H1 (cell line): ENCODE data around the gene SMOC2. TPM values are rescaled to one million over a fixed set of nuclear protein-coding genes. Genes with fewer than 3 reads are reported as not detected.

Experiments used
- CTCF ChIA-PET: fragments of 300-600 bp; sonication (Branson Sonifier 250); formaldehyde crosslinking; loops from one replicate; lab custom pipeline; 2021; ENCODE audit not compliant: partially characterized antibody; lab: Charles Lee
- POLR2A ChIA-PET: fragments of 300-600 bp; sonication (Branson Sonifier 250); formaldehyde crosslinking; loops from one replicate; lab custom pipeline; 2021; ENCODE audit warnings: inconsistent platforms; ENCODE audit not compliant: partially characterized antibody; lab: Charles Lee
- DNase-seq, 2 experiments: peaks; one replicate each; pipeline versions ENCODE4 v3.0.0 to v3.0.0-alpha.2; 2010 to 2022; ENCODE audit warnings: low spot score in 2 of 2, low read depth in 1 of 2, mixed read lengths in 1 of 2
- FAIRE-seq: peaks from 2 replicates; lab custom pipeline; 2011; peaks lifted over from hg19 to GRCh38; lab: Jason Lieb, UNC
- H2AFZ ChIP-seq: 2 replicates; pipeline ENCODE4 v1.8.1; 2012; ENCODE audit warnings: low read length, inconsistent platforms
- H2AK5ac ChIP-seq: 2 replicates; pipeline ENCODE4 v1.6.1; 2013; ENCODE audit warnings: low read depth, low read length
- H2BK120ac ChIP-seq: replicated peaks from 2 replicates; pipeline ENCODE3; 2013; ENCODE audit warnings: low read depth, low read length, inconsistent platforms
- H2BK12ac ChIP-seq: 2 replicates; pipeline ENCODE4 v1.6.1; 2013; ENCODE audit warnings: low read depth, low read length
- H2BK15ac ChIP-seq: 2 replicates; pipeline ENCODE4 v1.6.1; 2013; ENCODE audit warnings: low read length
- H2BK20ac ChIP-seq: 2 replicates; pipeline ENCODE4 v1.6.1; 2013; ENCODE audit warnings: low read length
- H2BK5ac ChIP-seq: 2 replicates; pipeline ENCODE4 v1.6.1; 2013; ENCODE audit warnings: low read depth, low read length
- H3K14ac ChIP-seq: 2 replicates; pipeline ENCODE4 v1.6.1; 2013; ENCODE audit warnings: inconsistent platforms; ENCODE audit not compliant: insufficient read length
- H3K18ac ChIP-seq: 2 replicates; pipeline ENCODE4 v1.6.1; 2013; ENCODE audit warnings: low read length; ENCODE audit errors: extremely low read depth
- H3K23ac ChIP-seq: 2 replicates; pipeline ENCODE4 v1.6.1; 2013; ENCODE audit warnings: inconsistent platforms; ENCODE audit not compliant: insufficient read length
- H3K23me2 ChIP-seq: 2 replicates; pipeline ENCODE4 v1.6.1; 2013; ENCODE audit warnings: low read depth, low read length
- H3K27ac ChIP-seq: 2 replicates; pipeline ENCODE4 v1.6.1; 2011; ENCODE audit warnings: low read depth, low read length, inconsistent platforms
- H3K27me3 ChIP-seq, 4 experiments: replicated peaks in 1 of 4; 1 replicate in 1 of 4; 2 replicates in 3 of 4; pipeline versions ENCODE4 v1.6.1 to v1.8.1; 2011 to 2013; ENCODE audit warnings: low read length in 3 of 4, mild to moderate bottlenecking in 3 of 4, inconsistent platforms in 2 of 4, mixed read lengths in 2 of 4, moderate library complexity in 1 of 4; ENCODE audit not compliant: control insufficient read depth in 3 of 4, insufficient read depth in 3 of 4; ENCODE audit errors: extremely low read depth in 1 of 4
- H3K36me3 ChIP-seq, 4 experiments: 2 replicates each; pipeline versions ENCODE4 v1.6.1 to v1.8.1; 2011 to 2013; ENCODE audit warnings: mild to moderate bottlenecking in 4 of 4, low read length in 3 of 4, moderate library complexity in 2 of 4, control low read depth in 1 of 4, inconsistent platforms in 1 of 4; ENCODE audit not compliant: insufficient read depth in 4 of 4, control insufficient read depth in 2 of 4
- H3K4ac ChIP-seq: replicated peaks from 2 replicates; pipeline ENCODE3; 2013; ENCODE audit warnings: low read length, low read depth, mixed read lengths, inconsistent platforms; ENCODE audit not compliant: insufficient read length
- H3K4me1 ChIP-seq, 4 experiments: replicated peaks in 1 of 4; 1 replicate in 1 of 4; 2 replicates in 3 of 4; pipeline versions ENCODE4 v1.6.1 to v1.8.1; 2011 to 2013; ENCODE audit warnings: low read length in 3 of 4, inconsistent platforms in 2 of 4, mixed read lengths in 1 of 4; ENCODE audit not compliant: insufficient read depth in 4 of 4, control insufficient read depth in 3 of 4
- H3K4me2 ChIP-seq, 2 experiments: 2 replicates each; pipeline versions ENCODE4 v1.6.1 to v1.8.1; 2011 to 2013; ENCODE audit warnings: low read depth in 2 of 2, low read length in 2 of 2, control low read depth in 1 of 2, inconsistent platforms in 1 of 2, mild to moderate bottlenecking in 1 of 2; ENCODE audit not compliant: insufficient read depth in 1 of 2
- H3K4me3 ChIP-seq, 4 experiments: fragments of 200-600, 300-600 bp in 1 of 4; sonication (generic), shearing (Covaris generic), sonication (Bioruptor Twin) in 1 of 4; 2 replicates each; pipeline versions ENCODE4 v1.5.1 to v1.8.1; 2011 to 2016; ENCODE audit warnings: low read length in 4 of 4, low read depth in 3 of 4, control low read depth in 2 of 4, inconsistent platforms in 2 of 4, mild to moderate bottlenecking in 2 of 4, mixed read lengths in 1 of 4, moderate library complexity in 1 of 4; ENCODE audit not compliant: insufficient read depth in 2 of 4; ENCODE audit errors: extremely low read depth in 1 of 4
- H3K56ac ChIP-seq: replicated peaks from 2 replicates; pipeline ENCODE3; 2013; ENCODE audit warnings: low read depth, mild to moderate bottlenecking, mixed read lengths, low read length, inconsistent platforms; ENCODE audit not compliant: insufficient read length
- H3K79me1 ChIP-seq: 2 replicates; pipeline ENCODE4 v1.6.1; 2013; ENCODE audit warnings: low read depth, low read length, control low read depth
- H3K79me2 ChIP-seq, 2 experiments: 2 replicates each; pipeline versions ENCODE4 v1.6.1 to v1.8.1; 2012 to 2013; ENCODE audit warnings: low read length in 2 of 2, mild to moderate bottlenecking in 2 of 2, inconsistent platforms in 1 of 2; ENCODE audit not compliant: insufficient read depth in 2 of 2, control insufficient read depth in 1 of 2
- H3K9ac ChIP-seq, 4 experiments: replicated peaks in 1 of 4; 1 replicate in 1 of 4; 2 replicates in 3 of 4; pipeline versions ENCODE4 v1.6.1 to v1.8.1; 2011 to 2013; ENCODE audit warnings: low read depth in 3 of 4, low read length in 3 of 4, control low read depth in 2 of 4, mild to moderate bottlenecking in 2 of 4, moderate library complexity in 2 of 4, inconsistent platforms in 1 of 4; ENCODE audit errors: extremely low read depth in 1 of 4
- H3K9me3 ChIP-seq, 2 experiments: 2 replicates each; pipeline versions ENCODE4 v1.6.1 to v1.8.1; 2012 to 2013; ENCODE audit warnings: mild to moderate bottlenecking in 2 of 2, moderate library complexity in 2 of 2, control low read depth in 1 of 2, inconsistent platforms in 1 of 2, low read depth in 1 of 2, low read length in 1 of 2, mixed read lengths in 1 of 2; ENCODE audit not compliant: insufficient read depth in 2 of 2
- H4K20me1 ChIP-seq, 2 experiments: replicated peaks in 1 of 2; 2 replicates each; pipeline versions ENCODE3 to v1.8.1; 2011 to 2013; ENCODE audit warnings: inconsistent platforms in 2 of 2, low read length in 2 of 2, mild to moderate bottlenecking in 1 of 2; ENCODE audit not compliant: insufficient read depth in 2 of 2, control insufficient read depth in 1 of 2
- H4K5ac ChIP-seq: 2 replicates; pipeline ENCODE4 v1.6.1; 2013; ENCODE audit warnings: low read length, low read depth, mixed read lengths, inconsistent platforms; ENCODE audit not compliant: insufficient read length
- H4K8ac ChIP-seq: 2 replicates; pipeline ENCODE4 v1.8.0; 2013; ENCODE audit warnings: mild to moderate bottlenecking, moderate library complexity, low read length, inconsistent platforms; ENCODE audit not compliant: insufficient read depth; ENCODE audit errors: extremely low read depth
- H4K91ac ChIP-seq: replicated peaks from 2 replicates; pipeline ENCODE3; 2013; ENCODE audit warnings: low read length, mixed read lengths, inconsistent platforms; ENCODE audit not compliant: insufficient read length
- BACH1 ChIP-seq: IDR thresholded peaks from 2 replicates; pipeline ENCODE4 v1.6.1; 2012; ENCODE audit warnings: low read length, improper control_type of control experiment
- CHD2 ChIP-seq: IDR thresholded peaks from 2 replicates; pipeline ENCODE4 v1.6.1; 2012; ENCODE audit warnings: low read length, improper control_type of control experiment
- CTBP2 ChIP-seq: IDR thresholded peaks from 2 replicates; pipeline ENCODE4 v1.7.0; 2011; ENCODE audit warnings: borderline replicate concordance, mild to moderate bottlenecking, moderate library complexity, mixed read lengths, low read length; ENCODE audit not compliant: insufficient read depth, insufficient read length
- GTF2F1 ChIP-seq: IDR thresholded peaks from 2 replicates; pipeline ENCODE4 v1.6.1; 2012; ENCODE audit warnings: low read depth, low read length, improper control_type of control experiment, borderline replicate concordance
- JUND ChIP-seq: IDR thresholded peaks from 2 replicates; pipeline ENCODE4 v1.6.1; 2011; ENCODE audit warnings: mild to moderate bottlenecking, improper control_type of control experiment, low read length
- TBP ChIP-seq: IDR thresholded peaks from 2 replicates; pipeline ENCODE4 v1.6.1; 2011; ENCODE audit warnings: low read depth, low read length, improper control_type of control experiment
- TCF12 ChIP-seq: IDR thresholded peaks from 2 replicates; pipeline ENCODE4 v1.6.1; 2011; ENCODE audit warnings: low read depth, mild to moderate bottlenecking, low read length
- YY1 ChIP-seq: IDR thresholded peaks from 2 replicates; pipeline ENCODE4 v1.6.1; 2011; ENCODE audit warnings: low read depth, mild to moderate bottlenecking, low read length
- WGBS, 2 experiments: shearing (Covaris generic) in 1 of 2; methylation state at CpG; one replicate each; pipeline versions ENCODE4 v1.1.6 to v1.1.7; 2013 to 2015; ENCODE audit warnings: low lambda C conversion rate in 2 of 2, mixed read lengths in 2 of 2, inconsistent platforms in 1 of 2, low coverage in 1 of 2, missing lambda C conversion rate in 1 of 2; ENCODE audit not compliant: insufficient replicate concordance in 2 of 2, insufficient coverage in 1 of 2, insufficient read length in 1 of 2; ENCODE audit errors: extremely low coverage in 1 of 2, missing lambda C conversion rate in 1 of 2; 5-methylcytosine and 5-hydroxymethylcytosine counted together
- polyA plus RNA-seq, 7 experiments: library from polyadenylated mRNA; depleted of rRNA in 3 of 7; stranded (reverse) in 5 of 7; unstranded in 2 of 7; fragments of >200 nt in 5 of 7; fragments of 200-250 nt in 2 of 7; gene quantifications; 1 replicate in 5 of 7; 2 replicates in 1 of 7; 4 replicates in 1 of 7; pipeline versions ENCODE4 v1.2.1 to v1.2.3, GENCODE V29; 2011 to 2013; ENCODE audit warnings: missing spikeins in 2 of 7, mixed read lengths in 2 of 7
- total RNA-seq: library from RNA; stranded (reverse); fragmentation: NEBNext Ultra II Directional; extraction: Animal tissue kit (Norgen Biotek cat#: 25700); gene quantifications from 2 replicates; pipeline ENCODE4 v1.2.1, GENCODE V29; 2021
- TF ChIP-seq, protein P1 (sequence below): IDR thresholded peaks from 2 replicates; pipeline ENCODE4 v1.6.1; 2012; ENCODE audit warnings: low read length, inconsistent platforms

SMOC2 gene
- total and polyA plus RNA-seq, 2 of the 8 experiments (the other 6 are each of a cell fraction or from before 2014, with no cell fraction given), result 7.7 to 8.5 TPM

DNA sequence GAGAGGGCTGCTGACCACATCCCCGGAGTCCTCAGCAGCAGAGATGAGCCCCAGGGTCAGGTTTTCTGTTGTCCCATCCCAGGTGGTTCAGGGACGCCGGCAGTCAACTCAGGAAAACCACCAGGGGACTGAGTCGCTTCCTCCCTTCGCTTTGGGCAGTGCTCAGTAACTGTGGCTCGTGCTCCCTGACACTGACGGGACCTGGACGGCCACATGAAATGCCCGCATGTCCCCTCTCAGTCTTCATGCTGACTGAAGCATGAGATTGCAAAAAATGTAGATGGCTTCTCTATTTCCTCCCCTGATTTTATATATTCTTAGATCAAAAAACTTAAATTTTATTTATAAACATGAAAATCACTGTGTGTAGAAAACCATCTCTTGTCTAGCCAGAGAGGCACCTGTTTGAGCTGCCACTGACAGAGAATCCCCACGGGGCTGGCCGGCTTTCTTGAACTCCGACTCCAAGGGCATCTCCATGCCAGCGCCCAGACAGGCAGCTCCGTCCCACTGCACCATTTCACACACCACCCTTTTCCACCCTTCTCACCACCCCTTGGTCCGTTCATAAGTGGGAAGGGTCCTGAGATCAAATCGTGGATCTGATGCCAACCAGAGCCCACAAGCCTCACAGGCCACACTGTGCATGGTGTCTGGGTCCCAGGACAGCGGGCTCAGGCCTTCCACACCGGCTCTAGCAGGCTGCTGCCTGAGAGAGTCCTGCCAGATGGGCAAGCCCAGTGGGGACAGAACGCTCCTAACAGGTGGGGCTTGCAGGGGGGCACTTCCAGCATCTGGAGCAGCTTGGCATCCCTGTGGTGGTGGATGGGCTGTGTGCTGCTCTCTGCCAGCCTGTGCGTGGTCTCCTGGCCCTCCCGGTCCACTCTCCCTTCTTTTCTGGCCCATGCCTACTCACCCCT, 98.2 kb downstream of the SMOC2 start:
- Histone ChIP-seq H3K9ac (no peak overlapping the region), H3K23me2 (no peaks in the 10 kb centered on the region), H3K27me3 (no peaks in the 10 kb centered on the region), H3K14ac (no peak overlapping the region), H3K23ac (no peak overlapping the region), H3K36me3 (no peaks in the 10 kb centered on the region), H3K4ac (no peak overlapping the region), H3K79me2 (no peaks in the 10 kb centered on the region), H2BK5ac (peak overlapping the region; percentile 39; the same call in 1 of the 2 replicates), H2AFZ (no peak overlapping the region), H3K4me1 (peaks cover 9 to 36% (median 19%) of the 10 kb centered on the region in 4 experiments), H3K9me3 (no peaks in the 10 kb centered on the region), H2BK20ac (no peak overlapping the region), H3K56ac (no peak overlapping the region), H2BK120ac (peak overlapping the region; percentile 37), H4K5ac (no peak overlapping the region), H4K20me1 (no peaks in the 10 kb centered on the region), H2BK12ac (peak overlapping the region; percentile 87; the same call in 1 of the 2 replicates), H3K4me2 (no peak overlapping the region), H2AK5ac (peak overlapping the region; percentile 68), H2BK15ac (peak overlapping the region; percentile 92; the same call in 1 of the 2 replicates), H3K27ac (no peak overlapping the region), H3K18ac (no peak overlapping the region; the same call in 1 of the 2 replicates), H3K79me1 (no peaks in the 10 kb centered on the region), H4K8ac (no peak overlapping the region), H4K91ac (peak overlapping the region; percentile 79), H3K4me3 (no peak overlapping the region)
- DNase-seq (no peak), FAIRE-seq (no peak)
- ChIA-PET POLR2A (no interaction called here), CTCF (interaction anchor here (0.6 to 1.7 kb wide), 3 partner anchors 8 to 353 kb away, joined by 3 to 5 read pairs (median 3); no protein-coding TSS in a partner anchor)
- WGBS, 2 experiments, result 88% methylated on average over 18 of the region's 21 CpGs; no CpG with 5 or more reads in 1 of the 2 experiments
- TF ChIP-seq BACH1, result no peak
- TF ChIP-seq, protein P1, sequence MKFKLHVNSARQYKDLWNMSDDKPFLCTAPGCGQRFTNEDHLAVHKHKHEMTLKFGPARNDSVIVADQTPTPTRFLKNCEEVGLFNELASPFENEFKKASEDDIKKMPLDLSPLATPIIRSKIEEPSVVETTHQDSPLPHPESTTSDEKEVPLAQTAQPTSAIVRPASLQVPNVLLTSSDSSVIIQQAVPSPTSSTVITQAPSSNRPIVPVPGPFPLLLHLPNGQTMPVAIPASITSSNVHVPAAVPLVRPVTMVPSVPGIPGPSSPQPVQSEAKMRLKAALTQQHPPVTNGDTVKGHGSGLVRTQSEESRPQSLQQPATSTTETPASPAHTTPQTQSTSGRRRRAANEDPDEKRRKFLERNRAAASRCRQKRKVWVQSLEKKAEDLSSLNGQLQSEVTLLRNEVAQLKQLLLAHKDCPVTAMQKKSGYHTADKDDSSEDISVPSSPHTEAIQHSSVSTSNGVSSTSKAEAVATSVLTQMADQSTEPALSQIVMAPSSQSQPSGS, result no peak
- TF ChIP-seq YY1, result no peak
- no peak for TF ChIP-seq GTF2F1
- TF ChIP-seq JUND, result no peak
- no peak for TF ChIP-seq TCF12
- no peak for TF ChIP-seq CTBP2
- TF ChIP-seq CHD2, result no peak
- no peak for TF ChIP-seq TBP
